ENCODE data around the gene ENOX1.

DNA sequence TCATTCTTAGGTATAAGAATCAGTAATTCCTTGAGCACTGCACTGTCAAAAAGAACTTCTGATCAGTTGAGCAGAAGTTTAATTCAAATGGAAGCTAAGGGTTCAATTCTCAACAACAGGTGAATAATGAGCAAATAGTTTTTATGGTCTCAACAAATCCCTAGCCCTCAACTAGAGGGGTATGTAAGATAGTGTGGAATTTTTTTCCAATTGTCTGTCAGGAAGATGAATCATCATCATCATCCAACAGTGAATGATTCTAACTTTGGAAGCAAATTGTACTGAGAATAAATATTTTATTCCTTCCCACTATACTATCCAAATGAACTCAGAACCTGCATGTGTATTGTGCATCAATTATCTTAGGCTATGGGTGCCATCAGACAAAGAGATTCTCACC, 372.7 kb downstream of the ENOX1 start:
- TF ChIP-seq, protein P1, sequence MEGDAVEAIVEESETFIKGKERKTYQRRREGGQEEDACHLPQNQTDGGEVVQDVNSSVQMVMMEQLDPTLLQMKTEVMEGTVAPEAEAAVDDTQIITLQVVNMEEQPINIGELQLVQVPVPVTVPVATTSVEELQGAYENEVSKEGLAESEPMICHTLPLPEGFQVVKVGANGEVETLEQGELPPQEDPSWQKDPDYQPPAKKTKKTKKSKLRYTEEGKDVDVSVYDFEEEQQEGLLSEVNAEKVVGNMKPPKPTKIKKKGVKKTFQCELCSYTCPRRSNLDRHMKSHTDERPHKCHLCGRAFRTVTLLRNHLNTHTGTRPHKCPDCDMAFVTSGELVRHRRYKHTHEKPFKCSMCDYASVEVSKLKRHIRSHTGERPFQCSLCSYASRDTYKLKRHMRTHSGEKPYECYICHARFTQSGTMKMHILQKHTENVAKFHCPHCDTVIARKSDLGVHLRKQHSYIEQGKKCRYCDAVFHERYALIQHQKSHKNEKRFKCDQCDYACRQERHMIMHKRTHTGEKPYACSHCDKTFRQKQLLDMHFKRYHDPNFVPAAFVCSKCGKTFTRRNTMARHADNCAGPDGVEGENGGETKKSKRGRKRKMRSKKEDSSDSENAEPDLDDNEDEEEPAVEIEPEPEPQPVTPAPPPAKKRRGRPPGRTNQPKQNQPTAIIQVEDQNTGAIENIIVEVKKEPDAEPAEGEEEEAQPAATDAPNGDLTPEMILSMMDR (IDR thresholded peaks at IDR 0.05): no peak
- TF ChIP-seq ZFX (IDR thresholded peaks at IDR 0.05; ENCODE audit: borderline replicate concordance): no peak
